Ascending aorta (tissue), 2 donors: ENCODE results near the gene ATG5. TPM values are rescaled to one million over a fixed set of nuclear protein-coding genes. Genes with fewer than 3 reads are reported as not detected.

ENCODE experiments used
- DNase-seq, 2 donors: peaks; one replicate each; pipeline ENCODE4 v3.0.0-alpha.2; 2019; ENCODE audit warnings: low spot score in 2 of 2
- H3K27ac ChIP-seq, 2 donors: fragments of 200-600 bp; sonication (generic); one replicate each; pipeline ENCODE4 v1.5.1; 2016 to 2017; ENCODE audit warnings: mild to moderate bottlenecking in 1 of 2
- H3K27me3 ChIP-seq: fragments of 200-600 bp; sonication (generic); one replicate; pipeline ENCODE4 v1.5.1; 2017
- H3K36me3 ChIP-seq, 2 donors: fragments of 200-600 bp; sonication (generic); one replicate each; pipeline ENCODE4 v1.5.1; 2016
- H3K4me1 ChIP-seq, 2 donors: fragments of 200-600 bp; sonication (generic); one replicate each; pipeline ENCODE4 v1.5.1; 2016 to 2017; ENCODE audit warnings: mild to moderate bottlenecking in 1 of 2
- H3K4me3 ChIP-seq, 2 donors: fragments of 200-600 bp; sonication (generic); one replicate each; pipeline ENCODE4 v1.5.1; 2016 to 2017; ENCODE audit warnings: mild to moderate bottlenecking in 1 of 2
- H3K9me3 ChIP-seq, 2 donors: fragments of 200-600 bp; sonication (generic); one replicate each; pipeline ENCODE4 v1.5.1; 2016
- intact Hi-C: fragments of 100-400 bp; cut with DNase I; formaldehyde crosslinking; loops from one replicate; pipeline ENCODE4 v1.15.1; 2023
- total RNA-seq: library from RNA; depleted of rRNA; stranded (reverse); fragments of >200 nt; gene quantifications from one replicate; pipeline ENCODE4 v1.1.0, GENCODE V29; 2016
- TF ChIP-seq, protein P1 (sequence below), 3 experiments: fragments of 200-600 bp in 2 of 3; fragments of 450-650 bp in 1 of 3; sonication (generic) in 2 of 3; IDR thresholded peaks; one replicate each; pipeline ENCODE4 v1.5.1; 2016 to 2019; ENCODE audit warnings: antibody characterized with exemption in 3 of 3, mild to moderate bottlenecking in 1 of 3, moderate library complexity in 1 of 3

Gene ATG5
- total RNA-seq, 1 donor from 2014 or later = 15.1 TPM

DNA sequence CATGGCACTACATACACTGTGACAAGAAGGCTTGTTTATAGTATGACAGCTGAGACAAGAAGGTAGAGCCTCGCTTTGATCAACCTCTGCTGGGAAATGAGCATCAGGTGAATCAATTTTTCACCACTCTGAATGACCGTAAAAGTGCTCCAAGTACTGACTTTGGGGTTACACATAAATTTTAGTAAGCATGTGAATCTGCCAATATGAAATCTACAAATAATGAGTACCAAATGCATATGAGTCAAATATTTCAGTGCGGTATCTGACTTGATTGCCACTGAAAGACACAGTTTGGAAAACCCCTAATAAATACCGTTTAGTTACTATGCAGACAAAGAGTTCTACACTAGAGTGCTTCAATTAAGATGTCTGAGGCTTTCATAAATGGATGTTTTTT, 77.8 kb downstream of the ATG5 start:
- H3K4me3 ChIP-seq = no peak overlapping the region
- no peaks in the 10 kb centered on the region for H3K9me3 ChIP-seq
- peaks cover 0 to 6% of the 10 kb centered on the region in 2 donors for H3K4me1 ChIP-seq
- intact Hi-C loops = no loop called here
- H3K36me3 ChIP-seq = peaks cover 0 to 3% of the 10 kb centered on the region in 2 donors
- no peak for DNase-seq
- H3K27me3 ChIP-seq = no peaks in the 10 kb centered on the region
- TF ChIP-seq, protein P1, sequence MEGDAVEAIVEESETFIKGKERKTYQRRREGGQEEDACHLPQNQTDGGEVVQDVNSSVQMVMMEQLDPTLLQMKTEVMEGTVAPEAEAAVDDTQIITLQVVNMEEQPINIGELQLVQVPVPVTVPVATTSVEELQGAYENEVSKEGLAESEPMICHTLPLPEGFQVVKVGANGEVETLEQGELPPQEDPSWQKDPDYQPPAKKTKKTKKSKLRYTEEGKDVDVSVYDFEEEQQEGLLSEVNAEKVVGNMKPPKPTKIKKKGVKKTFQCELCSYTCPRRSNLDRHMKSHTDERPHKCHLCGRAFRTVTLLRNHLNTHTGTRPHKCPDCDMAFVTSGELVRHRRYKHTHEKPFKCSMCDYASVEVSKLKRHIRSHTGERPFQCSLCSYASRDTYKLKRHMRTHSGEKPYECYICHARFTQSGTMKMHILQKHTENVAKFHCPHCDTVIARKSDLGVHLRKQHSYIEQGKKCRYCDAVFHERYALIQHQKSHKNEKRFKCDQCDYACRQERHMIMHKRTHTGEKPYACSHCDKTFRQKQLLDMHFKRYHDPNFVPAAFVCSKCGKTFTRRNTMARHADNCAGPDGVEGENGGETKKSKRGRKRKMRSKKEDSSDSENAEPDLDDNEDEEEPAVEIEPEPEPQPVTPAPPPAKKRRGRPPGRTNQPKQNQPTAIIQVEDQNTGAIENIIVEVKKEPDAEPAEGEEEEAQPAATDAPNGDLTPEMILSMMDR (IDR thresholded peaks at IDR 0.05) = no peak
- H3K27ac ChIP-seq = no peak overlapping the region

DNA sequence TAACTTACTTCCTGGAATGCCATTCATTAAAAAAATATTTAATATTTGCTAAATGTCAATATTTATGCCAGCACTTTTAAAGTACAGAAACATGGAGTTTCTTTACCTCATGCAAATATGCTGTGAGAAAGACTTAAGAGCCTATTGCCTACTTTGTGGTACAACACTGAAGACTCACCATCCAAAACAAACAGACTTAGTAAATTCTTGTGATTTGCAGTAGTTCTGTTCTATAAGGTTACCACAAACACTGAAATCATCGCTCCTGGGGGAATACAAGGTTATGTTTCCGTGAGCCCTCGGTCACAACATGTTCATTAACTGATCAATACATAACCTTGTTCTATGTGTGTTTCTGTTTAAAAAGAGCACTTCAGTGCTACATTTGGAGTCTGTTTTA, 78.3 kb downstream of the ATG5 start:
- intact Hi-C loops = no loop called here
- H3K36me3 ChIP-seq = peaks cover 0 to 3% of the 10 kb centered on the region in 2 donors
- H3K9me3 ChIP-seq = no peaks in the 10 kb centered on the region
- H3K4me3 ChIP-seq = no peak overlapping the region
- TF ChIP-seq, protein P1 (IDR thresholded peaks at IDR 0.05) = no peak
- DNase-seq = no peak
- H3K27ac ChIP-seq = no peak overlapping the region
- H3K27me3 ChIP-seq = no peaks in the 10 kb centered on the region
- peaks cover 0 to 3% of the 10 kb centered on the region in 2 donors for H3K4me1 ChIP-seq

DNA sequence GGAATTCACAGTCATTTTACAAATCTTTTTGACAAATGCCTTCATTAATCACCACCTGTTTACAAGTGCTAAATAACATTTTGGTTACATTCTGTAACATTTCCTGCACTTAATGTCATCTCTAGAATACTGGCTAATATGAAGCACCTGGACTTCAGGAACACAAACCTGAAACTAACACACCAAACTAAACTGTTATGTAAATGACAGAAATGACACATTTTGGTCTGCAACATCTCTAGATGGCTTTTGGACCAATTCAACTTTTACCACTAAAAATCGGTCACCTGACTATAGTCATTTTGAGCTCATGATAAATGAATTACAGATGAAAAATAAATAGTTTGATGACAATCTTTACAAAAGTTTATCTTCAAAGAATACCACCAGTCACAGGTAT, 80.6 kb downstream of the ATG5 start:
- H3K36me3 ChIP-seq = peaks cover 0 to 3% of the 10 kb centered on the region in 2 donors
- no peak overlapping the region for H3K4me3 ChIP-seq
- H3K27ac ChIP-seq = no peak overlapping the region
- no peak for DNase-seq
- no peaks in the 10 kb centered on the region for H3K9me3 ChIP-seq
- TF ChIP-seq, protein P1 (IDR thresholded peaks at IDR 0.05) = no peak
- no peaks in the 10 kb centered on the region for H3K27me3 ChIP-seq
- intact Hi-C loops = no loop called here
- no peaks in the 10 kb centered on the region for H3K4me1 ChIP-seq

DNA sequence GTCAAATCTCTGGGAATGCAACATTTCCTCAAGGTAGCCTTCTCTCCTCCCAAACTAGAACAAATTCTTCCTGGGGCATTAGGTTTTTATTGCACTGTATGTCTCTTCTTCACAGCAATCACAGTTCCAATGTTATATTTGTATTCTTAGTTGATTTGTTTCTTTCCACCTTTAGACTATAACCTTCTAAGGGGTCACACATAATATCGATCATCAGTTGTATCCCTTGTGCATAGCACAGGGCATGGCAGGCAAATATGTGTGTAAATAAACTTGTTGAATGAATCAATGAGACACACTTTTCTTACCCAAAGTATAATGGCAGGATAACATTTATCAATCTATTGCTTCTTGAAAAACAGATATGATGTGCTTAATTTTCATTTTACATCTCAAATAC, 81.0 kb downstream of the ATG5 start:
- no peaks in the 10 kb centered on the region for H3K4me1 ChIP-seq
- no peaks in the 10 kb centered on the region for H3K27me3 ChIP-seq
- H3K27ac ChIP-seq = no peak overlapping the region
- intact Hi-C loops = no loop called here
- no peak for DNase-seq
- H3K9me3 ChIP-seq = no peaks in the 10 kb centered on the region
- H3K36me3 ChIP-seq = peaks cover 0 to 3% of the 10 kb centered on the region in 2 donors
- no peak overlapping the region for H3K4me3 ChIP-seq
- TF ChIP-seq, protein P1 (IDR thresholded peaks at IDR 0.05) = no peak

DNA sequence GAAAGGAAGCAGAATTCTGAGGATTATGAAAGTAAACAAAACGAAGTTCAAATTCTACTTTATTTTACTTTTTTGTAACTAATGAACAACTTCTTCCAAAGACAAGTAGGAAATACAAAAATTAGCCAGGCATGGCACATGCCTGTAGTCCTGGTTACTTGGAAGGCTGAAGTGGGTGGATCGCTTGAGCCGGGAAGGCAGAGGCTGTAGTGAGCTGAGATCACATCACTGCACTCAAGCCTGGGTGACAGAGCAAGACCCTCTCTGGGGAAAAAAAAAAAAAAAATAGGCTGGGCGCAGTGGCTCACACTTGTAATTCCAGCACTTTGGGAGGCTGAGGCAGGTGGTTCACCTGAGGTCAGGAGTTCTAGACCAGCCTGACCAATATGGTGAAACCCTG, 82.3 kb downstream of the ATG5 start:
- intact Hi-C loops = no loop called here
- Histone ChIP-seq H3K4me3 (no peak overlapping the region), H3K27ac (no peak overlapping the region), H3K9me3 (no peaks in the 10 kb centered on the region), H3K27me3 (no peaks in the 10 kb centered on the region), H3K4me1 (no peaks in the 10 kb centered on the region), H3K36me3 (peaks cover 0 to 3% of the 10 kb centered on the region in 2 donors)
- no peak for DNase-seq
- TF ChIP-seq, protein P1 (IDR thresholded peaks at IDR 0.05) = no peak

DNA sequence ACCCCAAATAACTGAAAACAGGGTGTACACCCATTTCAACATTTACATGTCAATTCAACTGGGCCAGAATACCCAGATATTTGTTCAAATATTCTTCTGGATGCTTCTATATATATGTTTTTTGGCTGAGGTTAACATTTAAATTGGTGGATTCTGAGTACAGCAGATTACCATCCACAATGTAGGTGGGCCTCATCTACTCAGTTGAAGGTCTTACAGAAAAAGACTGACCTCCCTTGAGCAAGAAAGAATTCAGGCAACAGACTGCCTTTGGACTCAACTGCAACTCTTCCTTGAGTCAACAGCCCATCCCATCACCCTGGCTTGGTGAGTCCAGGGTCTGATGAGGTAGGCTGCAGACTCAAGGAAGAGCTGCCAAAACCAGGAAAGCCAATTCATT, 84.1 kb downstream of the ATG5 start:
- no peaks in the 10 kb centered on the region for H3K9me3 ChIP-seq
- H3K4me1 ChIP-seq = no peaks in the 10 kb centered on the region
- no peak overlapping the region for H3K4me3 ChIP-seq
- TF ChIP-seq, protein P1 (IDR thresholded peaks at IDR 0.05) = no peak
- intact Hi-C loops = no loop called here
- no peaks in the 10 kb centered on the region for H3K27me3 ChIP-seq
- no peak for DNase-seq
- H3K36me3 ChIP-seq = no peaks in the 10 kb centered on the region
- no peak overlapping the region for H3K27ac ChIP-seq
